SK-N-SH (cell line): Measurements from ENCODE around the gene LARGE1. TPM values are rescaled to one million over a fixed set of nuclear protein-coding genes. Genes with fewer than 3 reads are reported as not detected.

Experiments
- CTCF ChIA-PET: fragments of 300-600, 350-600 bp; formaldehyde crosslinking; extraction: SDS; loops from one replicate; lab custom pipeline; 2021; lab: Yijun Ruan, JAX
- POLR2A ChIA-PET: fragments of 350-600 bp; sonication (Branson Sonifier 250); formaldehyde crosslinking; extraction: SDS; loops from one replicate; lab custom pipeline; 2020; ENCODE audit warnings: antibody characterized with exemption, inconsistent platforms; lab: Yijun Ruan, JAX
- DNase-seq: peaks from one replicate; pipeline ENCODE4 v3.0.0; 2012
- H2AFZ ChIP-seq: fragments of 200-600 bp; sonication (generic); 2 replicates; pipeline ENCODE4 v1.8.1; 2016; ENCODE audit warnings: antibody characterized with exemption, mild to moderate bottlenecking, low read depth
- H3F3A ChIP-seq: fragments of 200-600 bp; sonication (generic); replicated peaks from 2 replicates; pipeline ENCODE3; 2016; ENCODE audit warnings: antibody characterized with exemption, mild to moderate bottlenecking; ENCODE audit not compliant: insufficient read depth
- H3K27ac ChIP-seq, 2 experiments: fragments of 200-500 bp in 1 of 2; fragments of 200-600 bp in 1 of 2; sonication (Bioruptor generic) in 1 of 2; sonication (generic), shearing (Covaris generic) in 1 of 2; 2 replicates each; pipeline versions ENCODE4 v1.5.1 to v1.6.1; 2014 to 2016; ENCODE audit warnings: low read depth in 2 of 2, inconsistent platforms in 1 of 2, low read length in 1 of 2, mild to moderate bottlenecking in 1 of 2, mixed read lengths in 1 of 2
- H3K27me3 ChIP-seq: fragments of 200-600 bp; sonication (generic), shearing (Covaris generic); 2 replicates; pipeline ENCODE4 v1.6.1; 2016; ENCODE audit warnings: mixed run types; ENCODE audit not compliant: insufficient read depth
- H3K36me3 ChIP-seq, 2 experiments: fragments of 200-500 bp in 1 of 2; fragments of 200-600 bp in 1 of 2; sonication (Bioruptor generic) in 1 of 2; sonication (generic) in 1 of 2; replicated peaks in 1 of 2; 2 replicates each; pipeline versions ENCODE3 to v1.5.1; 2014 to 2016; ENCODE audit warnings: low read length in 1 of 2, mild to moderate bottlenecking in 1 of 2; ENCODE audit not compliant: insufficient read depth in 2 of 2, control insufficient read depth in 1 of 2
- H3K4me1 ChIP-seq, 2 experiments: fragments of 200-500 bp in 1 of 2; fragments of 200-600 bp in 1 of 2; sonication (Bioruptor generic) in 1 of 2; sonication (generic), shearing (Covaris generic) in 1 of 2; 2 replicates each; pipeline versions ENCODE4 v1.5.1 to v1.6.1; 2014 to 2016; ENCODE audit warnings: low read depth in 1 of 2, low read length in 1 of 2, mixed run types in 1 of 2; ENCODE audit not compliant: insufficient read depth in 2 of 2, control insufficient read depth in 1 of 2
- H3K4me2 ChIP-seq: fragments of 200-600 bp; sonication (generic), shearing (Covaris generic); 2 replicates; pipeline ENCODE4 v1.6.1; 2017; ENCODE audit warnings: mixed run types
- H3K4me3 ChIP-seq, 2 experiments: fragments of 200-500 bp in 1 of 2; fragments of 200-600 bp in 1 of 2; sonication (Bioruptor generic) in 1 of 2; sonication (generic), shearing (Covaris generic) in 1 of 2; 2 replicates each; pipeline versions ENCODE4 v1.5.1 to v1.8.1; 2014 to 2016; ENCODE audit warnings: low read depth in 2 of 2, inconsistent platforms in 1 of 2, low read length in 1 of 2, mild to moderate bottlenecking in 1 of 2, mixed read lengths in 1 of 2, moderate library complexity in 1 of 2
- H3K79me2 ChIP-seq: fragments of 200-600 bp; sonication (generic); 2 replicates; pipeline ENCODE4 v1.8.1; 2017; ENCODE audit warnings: mild to moderate bottlenecking; ENCODE audit not compliant: insufficient read depth
- H3K9ac ChIP-seq: fragments of 200-600 bp; sonication (generic); 2 replicates; pipeline ENCODE4 v1.6.1; 2017; ENCODE audit warnings: mixed run types
- H3K9me2 ChIP-seq: fragments of 200-600 bp; sonication (generic); 2 replicates; pipeline ENCODE4 v1.6.1; 2017; ENCODE audit warnings: mixed run types
- H3K9me3 ChIP-seq: fragments of 200-600 bp; sonication (generic); 2 replicates; pipeline ENCODE4 v1.6.1; 2017; ENCODE audit warnings: mixed run types, mild to moderate bottlenecking, moderate library complexity
- H4K20me1 ChIP-seq: fragments of 200-600 bp; sonication (generic); 2 replicates; pipeline ENCODE4 v1.6.1; 2017; ENCODE audit warnings: mild to moderate bottlenecking, mixed run types; ENCODE audit not compliant: insufficient read depth
- CHD2 ChIP-seq: fragments of 150-350 bp; IDR thresholded peaks from 2 replicates; pipeline ENCODE4 v1.6.1; 2018; ENCODE audit warnings: low read length; ENCODE audit not compliant: partially characterized antibody
- ELF1 ChIP-seq: IDR thresholded peaks from 2 replicates; pipeline ENCODE4 v1.4.0; 2012
- EZH2phosphoT487 ChIP-seq: fragments of 200-600 bp; sonication (generic); IDR thresholded peaks from 2 replicates; pipeline ENCODE4 v1.6.1; 2017; ENCODE audit warnings: low read depth, mixed run types, mild to moderate bottlenecking, antibody characterized with exemption, moderate library complexity, borderline replicate concordance
- FOXJ3 ChIP-seq: sonication (generic); formaldehyde crosslinking; IDR thresholded peaks from 2 replicates; pipeline ENCODE4 v1.5.1; 2020; ENCODE audit warnings: mild to moderate bottlenecking, missing genetic modification reagents
- GABPA ChIP-seq: IDR thresholded peaks from 2 replicates; pipeline ENCODE4 v1.4.0; 2012; ENCODE audit warnings: low read depth, mild to moderate bottlenecking
- JUND ChIP-seq: IDR thresholded peaks from 2 replicates; pipeline ENCODE4 v1.4.0; 2012
- MEF2A ChIP-seq: IDR thresholded peaks from 2 replicates; pipeline ENCODE4 v1.4.0; 2012; ENCODE audit warnings: low read depth, borderline replicate concordance
- NFIC ChIP-seq: IDR thresholded peaks from 2 replicates; pipeline ENCODE4 v1.4.0; 2012; ENCODE audit warnings: borderline replicate concordance
- RAD21 ChIP-seq: IDR thresholded peaks from 2 replicates; pipeline ENCODE4 v1.6.1; 2012; ENCODE audit warnings: mild to moderate bottlenecking, low read length
- RCOR1 ChIP-seq: fragments of 150-350 bp; IDR thresholded peaks from 2 replicates; pipeline ENCODE4 v1.6.1; 2017; ENCODE audit warnings: antibody characterized with exemption, low read length
- RXRA ChIP-seq: IDR thresholded peaks from 2 replicates; pipeline ENCODE4 v1.4.0; 2012; ENCODE audit warnings: low read depth, mild to moderate bottlenecking, borderline replicate concordance
- SMC3 ChIP-seq: IDR thresholded peaks from 2 replicates; pipeline ENCODE4 v1.6.1; 2012; ENCODE audit warnings: low read depth, low read length, improper control_type of control experiment
- TAF1 ChIP-seq: IDR thresholded peaks from 2 replicates; pipeline ENCODE4 v1.6.1; 2012; ENCODE audit warnings: low read depth, mild to moderate bottlenecking, low read length, moderate library complexity, borderline replicate concordance
- YY1 ChIP-seq: IDR thresholded peaks from 2 replicates; pipeline ENCODE4 v1.4.0; 2012; ENCODE audit warnings: low read depth, mild to moderate bottlenecking
- WGBS: methylation state at CpG from one replicate; pipeline ENCODE4 v1.1.6; 2017; ENCODE audit warnings: low lambda C conversion rate; 5-methylcytosine and 5-hydroxymethylcytosine counted together
- polyA plus RNA-seq, 3 experiments: library from polyadenylated mRNA; depleted of rRNA; stranded (reverse); fragments of >200 nt; gene quantifications; 2 replicates each; pipeline ENCODE4 v1.2.3, GENCODE V29; 2012
- TF ChIP-seq, protein P1 (sequence below): IDR thresholded peaks from 2 replicates; pipeline ENCODE4; 2012
- TF ChIP-seq, protein P2 (sequence below): fragments of 150-350 bp; IDR thresholded peaks from 2 replicates; pipeline ENCODE4 v1.6.1; 2016; ENCODE audit warnings: mild to moderate bottlenecking, low read depth, low read length
- TF ChIP-seq, protein P3 (sequence below): IDR thresholded peaks from 2 replicates; pipeline ENCODE4 v1.4.0; 2012; ENCODE audit warnings: low read depth, borderline replicate concordance
- TF ChIP-seq, protein P4 (sequence below): IDR thresholded peaks from 2 replicates; pipeline ENCODE4 v1.6.1; 2012; ENCODE audit warnings: mild to moderate bottlenecking, low read depth, low read length, moderate library complexity
- TF ChIP-seq, protein P5 (sequence below): IDR thresholded peaks from 2 replicates; pipeline ENCODE4 v1.4.0; 2012; ENCODE audit warnings: low read depth, borderline replicate concordance

LARGE1 gene
- polyA plus RNA-seq, 1 of the 3 experiments (the other 2 are of a cell fraction) = 1.1 TPM

DNA sequence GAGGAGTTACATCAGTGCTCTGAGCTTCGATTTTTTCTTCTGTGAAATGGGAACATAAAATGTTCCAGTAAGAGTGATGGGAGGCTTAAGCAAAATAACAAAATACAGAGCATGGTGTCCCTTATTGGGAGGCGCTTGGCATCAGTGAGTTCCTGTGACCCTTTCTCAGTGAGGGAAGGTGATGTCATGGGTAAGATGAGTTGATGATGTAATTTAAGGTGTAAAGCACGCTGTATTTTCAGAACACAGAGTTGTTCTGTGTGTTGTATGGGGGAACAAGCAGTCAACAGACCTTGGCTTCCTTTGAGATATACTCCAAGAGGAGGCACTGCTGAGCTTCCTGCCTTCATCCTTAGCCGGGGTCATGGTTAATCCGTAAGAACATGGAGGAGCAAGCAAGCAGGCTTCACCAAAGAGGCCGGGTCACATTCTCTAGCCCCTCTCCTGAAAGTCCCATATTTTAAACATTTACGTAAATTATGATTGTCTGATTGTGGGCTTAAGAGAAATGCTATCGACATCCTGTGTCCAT is 266.7 kb downstream of the LARGE1 start:
- H3K4me2 ChIP-seq = no peak overlapping the region
- 47% methylated on average over 8 of the region's 8 CpGs for WGBS
- no peaks in the 10 kb centered on the region for H3K36me3 ChIP-seq
- no peak for DNase-seq
- POLR2A ChIA-PET = no interaction called here
- no peaks in the 10 kb centered on the region for H3K9me3 ChIP-seq
- CTCF ChIA-PET = interaction anchor here (0.6 to 1.1 kb wide), 2 partner anchors 52 to 429 kb away, joined by 3 read pairs; no protein-coding TSS in a partner anchor
- H3F3A ChIP-seq = no peaks in the 10 kb centered on the region
- no peaks in the 10 kb centered on the region for H3K9me2 ChIP-seq
- H3K79me2 ChIP-seq = no peaks in the 10 kb centered on the region
- no peaks in the 10 kb centered on the region for H4K20me1 ChIP-seq
- H3K4me1 ChIP-seq = no peaks in the 10 kb centered on the region
- TF ChIP-seq YY1 (no peak), ELF1 (no peak), SMC3 (no peak), TAF1 (no peak), RXRA (no peak), CHD2 (no peak), NFIC (no peak), JUND (no peak), EZH2phosphoT487 (no peak), GABPA (no peak), MEF2A (no peak), RCOR1 (no peak), RAD21 (no peak), FOXJ3 (no peak)
- TF ChIP-seq, protein P1, sequence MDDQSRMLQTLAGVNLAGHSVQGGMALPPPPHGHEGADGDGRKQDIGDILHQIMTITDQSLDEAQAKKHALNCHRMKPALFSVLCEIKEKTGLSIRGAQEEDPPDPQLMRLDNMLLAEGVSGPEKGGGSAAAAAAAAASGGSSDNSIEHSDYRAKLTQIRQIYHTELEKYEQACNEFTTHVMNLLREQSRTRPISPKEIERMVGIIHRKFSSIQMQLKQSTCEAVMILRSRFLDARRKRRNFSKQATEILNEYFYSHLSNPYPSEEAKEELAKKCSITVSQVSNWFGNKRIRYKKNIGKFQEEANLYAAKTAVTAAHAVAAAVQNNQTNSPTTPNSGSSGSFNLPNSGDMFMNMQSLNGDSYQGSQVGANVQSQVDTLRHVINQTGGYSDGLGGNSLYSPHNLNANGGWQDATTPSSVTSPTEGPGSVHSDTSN = no peak
- TF ChIP-seq, protein P2, sequence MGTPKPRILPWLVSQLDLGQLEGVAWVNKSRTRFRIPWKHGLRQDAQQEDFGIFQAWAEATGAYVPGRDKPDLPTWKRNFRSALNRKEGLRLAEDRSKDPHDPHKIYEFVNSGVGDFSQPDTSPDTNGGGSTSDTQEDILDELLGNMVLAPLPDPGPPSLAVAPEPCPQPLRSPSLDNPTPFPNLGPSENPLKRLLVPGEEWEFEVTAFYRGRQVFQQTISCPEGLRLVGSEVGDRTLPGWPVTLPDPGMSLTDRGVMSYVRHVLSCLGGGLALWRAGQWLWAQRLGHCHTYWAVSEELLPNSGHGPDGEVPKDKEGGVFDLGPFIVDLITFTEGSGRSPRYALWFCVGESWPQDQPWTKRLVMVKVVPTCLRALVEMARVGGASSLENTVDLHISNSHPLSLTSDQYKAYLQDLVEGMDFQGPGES = no peak
- TF ChIP-seq, protein P3, sequence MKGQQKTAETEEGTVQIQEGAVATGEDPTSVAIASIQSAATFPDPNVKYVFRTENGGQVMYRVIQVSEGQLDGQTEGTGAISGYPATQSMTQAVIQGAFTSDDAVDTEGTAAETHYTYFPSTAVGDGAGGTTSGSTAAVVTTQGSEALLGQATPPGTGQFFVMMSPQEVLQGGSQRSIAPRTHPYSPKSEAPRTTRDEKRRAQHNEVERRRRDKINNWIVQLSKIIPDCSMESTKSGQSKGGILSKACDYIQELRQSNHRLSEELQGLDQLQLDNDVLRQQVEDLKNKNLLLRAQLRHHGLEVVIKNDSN = no peak
- TF ChIP-seq, protein P4, sequence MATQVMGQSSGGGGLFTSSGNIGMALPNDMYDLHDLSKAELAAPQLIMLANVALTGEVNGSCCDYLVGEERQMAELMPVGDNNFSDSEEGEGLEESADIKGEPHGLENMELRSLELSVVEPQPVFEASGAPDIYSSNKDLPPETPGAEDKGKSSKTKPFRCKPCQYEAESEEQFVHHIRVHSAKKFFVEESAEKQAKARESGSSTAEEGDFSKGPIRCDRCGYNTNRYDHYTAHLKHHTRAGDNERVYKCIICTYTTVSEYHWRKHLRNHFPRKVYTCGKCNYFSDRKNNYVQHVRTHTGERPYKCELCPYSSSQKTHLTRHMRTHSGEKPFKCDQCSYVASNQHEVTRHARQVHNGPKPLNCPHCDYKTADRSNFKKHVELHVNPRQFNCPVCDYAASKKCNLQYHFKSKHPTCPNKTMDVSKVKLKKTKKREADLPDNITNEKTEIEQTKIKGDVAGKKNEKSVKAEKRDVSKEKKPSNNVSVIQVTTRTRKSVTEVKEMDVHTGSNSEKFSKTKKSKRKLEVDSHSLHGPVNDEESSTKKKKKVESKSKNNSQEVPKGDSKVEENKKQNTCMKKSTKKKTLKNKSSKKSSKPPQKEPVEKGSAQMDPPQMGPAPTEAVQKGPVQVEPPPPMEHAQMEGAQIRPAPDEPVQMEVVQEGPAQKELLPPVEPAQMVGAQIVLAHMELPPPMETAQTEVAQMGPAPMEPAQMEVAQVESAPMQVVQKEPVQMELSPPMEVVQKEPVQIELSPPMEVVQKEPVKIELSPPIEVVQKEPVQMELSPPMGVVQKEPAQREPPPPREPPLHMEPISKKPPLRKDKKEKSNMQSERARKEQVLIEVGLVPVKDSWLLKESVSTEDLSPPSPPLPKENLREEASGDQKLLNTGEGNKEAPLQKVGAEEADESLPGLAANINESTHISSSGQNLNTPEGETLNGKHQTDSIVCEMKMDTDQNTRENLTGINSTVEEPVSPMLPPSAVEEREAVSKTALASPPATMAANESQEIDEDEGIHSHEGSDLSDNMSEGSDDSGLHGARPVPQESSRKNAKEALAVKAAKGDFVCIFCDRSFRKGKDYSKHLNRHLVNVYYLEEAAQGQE = no peak
- TF ChIP-seq, protein P5, sequence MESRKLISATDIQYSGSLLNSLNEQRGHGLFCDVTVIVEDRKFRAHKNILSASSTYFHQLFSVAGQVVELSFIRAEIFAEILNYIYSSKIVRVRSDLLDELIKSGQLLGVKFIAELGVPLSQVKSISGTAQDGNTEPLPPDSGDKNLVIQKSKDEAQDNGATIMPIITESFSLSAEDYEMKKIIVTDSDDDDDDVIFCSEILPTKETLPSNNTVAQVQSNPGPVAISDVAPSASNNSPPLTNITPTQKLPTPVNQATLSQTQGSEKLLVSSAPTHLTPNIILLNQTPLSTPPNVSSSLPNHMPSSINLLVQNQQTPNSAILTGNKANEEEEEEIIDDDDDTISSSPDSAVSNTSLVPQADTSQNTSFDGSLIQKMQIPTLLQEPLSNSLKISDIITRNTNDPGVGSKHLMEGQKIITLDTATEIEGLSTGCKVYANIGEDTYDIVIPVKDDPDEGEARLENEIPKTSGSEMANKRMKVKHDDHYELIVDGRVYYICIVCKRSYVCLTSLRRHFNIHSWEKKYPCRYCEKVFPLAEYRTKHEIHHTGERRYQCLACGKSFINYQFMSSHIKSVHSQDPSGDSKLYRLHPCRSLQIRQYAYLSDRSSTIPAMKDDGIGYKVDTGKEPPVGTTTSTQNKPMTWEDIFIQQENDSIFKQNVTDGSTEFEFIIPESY = no peak
- TF ChIP-seq, all 33 proteins: peak for 0
- Histone ChIP-seq H2AFZ (no peak overlapping the region), H3K4me3 (no peak overlapping the region), H3K27me3 (no peaks in the 10 kb centered on the region), H3K27ac (no peak overlapping the region), H3K9ac (no peak overlapping the region)
